SK-N-SH treated with all-trans-retinoic acid at 6 μM for 48 hours (cell line): ENCODE measurements around the gene ETFRF1.

Source experiments
- ATAC-seq: fragments of 200-7000 bp; cut with Tn5 transposase; 3 replicates; pipeline ENCODE4 v1.9.1; 2020; ENCODE audit warnings: mild to moderate bottlenecking, moderate library complexity
- ARNTL ChIP-seq: fragments of 450-650 bp; formaldehyde crosslinking; IDR thresholded peaks from 2 replicates; pipeline ENCODE4 v1.5.0; 2020; ENCODE audit warnings: low read depth, mild to moderate bottlenecking, moderate library complexity, borderline replicate concordance
- CREB5 ChIP-seq: fragments of 250-450 bp; sonication (Bioruptor Pico); IDR thresholded peaks from 2 replicates; pipeline ENCODE4 v1.5.1; 2020; ENCODE audit warnings: low read depth, mild to moderate bottlenecking, moderate library complexity
- CSDC2 ChIP-seq: fragments of 250-450 bp; sonication (Bioruptor Pico); IDR thresholded peaks from 2 replicates; pipeline ENCODE4 v1.5.0; 2020; ENCODE audit warnings: mild to moderate bottlenecking, moderate library complexity
- CSRNP3 ChIP-seq: fragments of 250-450 bp; sonication (Bioruptor Pico); IDR thresholded peaks from 2 replicates; pipeline ENCODE4 v1.5.1; 2021; ENCODE audit warnings: mild to moderate bottlenecking, moderate library complexity
- GLIS3 ChIP-seq: fragments of 250-450 bp; sonication (Bioruptor Pico); IDR thresholded peaks from 2 replicates; pipeline ENCODE4 v1.5.0; 2020; ENCODE audit warnings: mild to moderate bottlenecking, moderate library complexity
- ISL1 ChIP-seq: fragments of 250-450 bp; sonication (Bioruptor Pico); IDR thresholded peaks from 2 replicates; pipeline ENCODE4 v2.1.2; 2022; ENCODE audit warnings: mild to moderate bottlenecking, moderate library complexity
- PATZ1 ChIP-seq: fragments of 250-450 bp; sonication (Bioruptor Pico); IDR thresholded peaks from 2 replicates; pipeline ENCODE4 v1.8.0; 2020; ENCODE audit warnings: mild to moderate bottlenecking, moderate library complexity, borderline replicate concordance
- RARB ChIP-seq: fragments of 250-450 bp; sonication (Bioruptor Pico); IDR thresholded peaks from 2 replicates; pipeline ENCODE4 v1.8.0; 2021; ENCODE audit warnings: mild to moderate bottlenecking, moderate library complexity
- TOX ChIP-seq: fragments of 250-450 bp; sonication (Bioruptor Pico); IDR thresholded peaks from 2 replicates; pipeline ENCODE4 v1.8.0; 2021; ENCODE audit warnings: mild to moderate bottlenecking, moderate library complexity, borderline replicate concordance
- TSHZ2 ChIP-seq: fragments of 250-450 bp; sonication (Bioruptor Pico); IDR thresholded peaks from 2 replicates; pipeline ENCODE4 v1.5.0; 2020; ENCODE audit warnings: mild to moderate bottlenecking, moderate library complexity
- ZC3H10 ChIP-seq: fragments of 250-450 bp; sonication (Bioruptor Pico); IDR thresholded peaks from 2 replicates; pipeline ENCODE4 v1.5.1; 2021; ENCODE audit warnings: mild to moderate bottlenecking, moderate library complexity
- ZFP30 ChIP-seq: fragments of 450-650 bp; formaldehyde crosslinking; IDR thresholded peaks from 2 replicates; pipeline ENCODE4 v1.5.0; 2022; ENCODE audit warnings: mild to moderate bottlenecking, moderate library complexity
- ZNF70 ChIP-seq: fragments of 450-650 bp; formaldehyde crosslinking; IDR thresholded peaks from 2 replicates; pipeline ENCODE4 v1.5.0; 2020; ENCODE audit warnings: mild to moderate bottlenecking, moderate library complexity
- ZNF8 ChIP-seq: fragments of 450-650 bp; formaldehyde crosslinking; IDR thresholded peaks from 2 replicates; pipeline ENCODE4 v1.5.0; 2020; ENCODE audit warnings: mild to moderate bottlenecking, moderate library complexity

The ETFRF1 gene

GRCh38 chr12:25242981-25243679 lies 48.1 kb downstream of the ETFRF1 start:
- TF ChIP-seq RARB (no peak), ARNTL (no peak), CSDC2 (no peak), ISL1 (CRISPR knock-in tag) (peak; percentile 21; the same call in 1 of the 2 replicates), CREB5 (CRISPR knock-in tag) (no peak), TSHZ2 (no peak), ZFP30 (CRISPR knock-in tag) (no peak), PATZ1 (CRISPR knock-in tag) (no peak), ZC3H10 (CRISPR knock-in tag) (no peak)
- no peak for ATAC-seq

GRCh38 chr12:25243680-25243990 lies 48.6 kb downstream of the ETFRF1 start:
- ATAC-seq: no peak
- no peak for TF ChIP-seq GLIS3
- no peak for TF ChIP-seq RARB
- no peak for TF ChIP-seq TOX (CRISPR knock-in tag)

- TF ChIP-seq TSHZ2 (no peak), CSDC2 (no peak), ZNF8 (CRISPR knock-in tag) (no peak), CREB5 (CRISPR knock-in tag) (no peak), ARNTL (no peak), CSRNP3 (CRISPR knock-in tag) (no peak), ZNF70 (CRISPR knock-in tag) (no peak)
- TF ChIP-seq, all 23 proteins: peak for 0
- no peak for ATAC-seq
Observed at GRCh38 chr12:25245491-25245890, 50.5 kb downstream of the ETFRF1 start.

GRCh38 chr12:25248137-25248536 lies 53.1 kb downstream of the ETFRF1 start:
- no peak for ATAC-seq
- TF ChIP-seq ZC3H10 (CRISPR knock-in tag): no peak
